NCI-H2171 treated with DMSO at 0.1 percent for 48 hours (cell line): Measurements from ENCODE around the gene WSCD2.
A peak's percentile ranks its signal among the peaks of the same experiment; 100 is the strongest.

ENCODE experiments used
- DNase-seq: peaks from one replicate; lab custom pipeline; 2025; lab: John Stamatoyannopoulos, UW

WSCD2 gene

GRCh38 chr12:108162207-108162606 is 33.1 kb downstream of the WSCD2 start:
- DNase-seq, result no peak

GRCh38 chr12:108166505-108166904 is 37.4 kb downstream of the WSCD2 start:
- DNase-seq, result no peak

DNA sequence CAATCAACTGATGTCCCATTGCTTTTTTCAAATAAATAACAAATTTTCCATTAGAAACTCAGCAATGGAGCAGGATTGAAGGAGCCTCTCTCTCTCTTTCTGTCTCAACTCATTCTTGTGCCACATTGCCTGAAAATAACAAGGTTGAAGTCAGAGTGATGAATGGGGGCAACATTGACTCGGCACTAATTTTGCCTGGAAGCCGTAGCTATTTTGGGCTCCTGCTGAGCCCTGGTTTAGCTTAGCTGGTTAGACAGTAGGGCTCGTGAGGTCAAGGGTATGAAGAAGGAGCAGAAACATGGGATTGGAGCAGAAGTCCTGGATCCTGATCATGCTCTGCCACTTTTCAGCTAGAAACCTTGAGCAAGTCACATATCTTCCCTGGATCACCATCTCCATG is 38.9 kb downstream of the WSCD2 start:
- DNase-seq, result no peak

GRCh38 chr12:108169708-108170107 is 40.6 kb downstream of the WSCD2 start:
- no peak for DNase-seq

GRCh38 chr12:108170164-108170563 is 41.1 kb downstream of the WSCD2 start:
- no peak for DNase-seq

GRCh38 chr12:108172033-108172432 is 42.9 kb downstream of the WSCD2 start:
- no peak for DNase-seq

DNA sequence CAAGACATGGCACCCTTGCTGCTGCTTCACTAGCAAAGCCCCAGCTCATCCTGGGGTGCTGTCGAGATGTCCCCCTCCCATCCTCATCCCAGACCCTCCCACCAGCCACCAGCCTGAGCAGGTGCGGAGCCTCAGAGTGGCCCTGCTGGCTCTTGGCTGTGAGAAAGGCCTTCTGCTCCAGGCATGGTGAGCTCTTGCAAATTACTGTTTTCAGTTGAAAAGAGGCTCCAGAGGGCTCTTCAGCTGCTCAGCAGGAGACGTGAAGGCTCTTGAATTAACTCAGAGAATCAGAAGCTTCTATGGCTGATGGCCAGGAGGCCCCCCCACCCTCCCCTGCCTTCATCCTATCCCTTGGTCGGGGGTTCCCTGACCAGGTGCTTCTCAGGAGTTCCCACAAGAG is 44.1 kb downstream of the WSCD2 start:
- DNase-seq, result no peak

DNA sequence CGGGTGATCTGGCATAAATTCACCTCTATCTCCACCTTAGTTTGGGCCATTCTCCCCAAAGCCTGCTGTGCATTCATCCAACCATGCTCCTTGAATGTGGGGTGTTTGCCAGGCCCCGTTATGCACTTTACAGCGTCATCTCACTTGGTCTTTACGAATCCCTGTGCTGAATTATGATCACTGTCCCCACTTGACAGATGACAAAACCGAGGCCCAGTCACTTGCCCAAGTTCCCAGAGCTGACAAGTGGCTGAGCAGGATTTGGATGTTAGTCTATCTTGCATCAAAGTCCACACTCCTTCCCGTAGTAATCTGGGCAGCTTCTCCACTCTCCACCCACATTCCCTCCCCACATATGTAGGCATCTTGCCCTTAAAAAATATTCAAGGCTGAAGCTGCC is 44.8 kb downstream of the WSCD2 start:
- DNase-seq, result no peak

GRCh38 chr12:108174641-108175040 is 45.6 kb downstream of the WSCD2 start:
- DNase-seq, result no peak

GRCh38 chr12:108175310-108175709 is 46.2 kb downstream of the WSCD2 start:
- peak; percentile 61 for DNase-seq

DNA sequence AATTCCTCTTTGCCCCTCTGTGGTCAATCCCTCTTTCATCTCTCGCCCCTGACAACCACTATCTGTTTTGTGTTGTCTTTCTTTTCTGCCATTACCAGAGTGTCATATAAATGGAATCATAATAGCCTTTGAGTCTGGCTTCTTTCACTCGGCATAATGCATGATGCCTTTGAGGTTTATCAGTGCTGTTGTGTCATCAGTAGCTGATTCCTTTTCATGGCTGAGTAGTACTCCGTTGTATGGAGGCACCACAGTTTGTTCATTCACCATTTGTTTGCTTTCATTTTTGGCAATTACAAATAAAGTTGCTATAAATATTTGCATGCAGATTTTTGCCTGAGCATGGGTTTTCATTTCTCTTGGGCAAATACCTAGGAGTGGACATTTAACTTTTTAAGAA is 47.2 kb downstream of the WSCD2 start:
- DNase-seq, result no peak

DNA sequence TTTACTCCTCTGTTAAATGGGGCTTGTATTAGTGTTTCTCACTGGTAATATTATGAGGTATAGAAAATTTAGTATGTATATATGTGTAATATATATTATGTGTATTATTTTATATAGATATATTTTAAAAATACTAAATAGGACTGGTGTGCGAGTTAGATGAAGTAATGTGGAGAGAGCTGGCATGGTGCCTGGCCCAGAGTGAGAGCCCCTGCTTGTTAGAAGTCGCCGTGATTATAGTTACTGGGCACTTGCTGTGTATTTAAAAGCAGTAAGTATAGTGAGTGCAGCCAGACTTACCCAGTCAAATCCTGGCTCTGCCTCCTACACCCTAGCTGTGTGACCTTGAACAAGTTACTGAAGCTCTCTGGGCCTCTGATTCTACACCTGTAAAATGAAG is 48.0 kb downstream of the WSCD2 start:
- DNase-seq, result no peak

GRCh38 chr12:108179305-108179704 is 50.2 kb downstream of the WSCD2 start:
- DNase-seq, result no peak

DNA sequence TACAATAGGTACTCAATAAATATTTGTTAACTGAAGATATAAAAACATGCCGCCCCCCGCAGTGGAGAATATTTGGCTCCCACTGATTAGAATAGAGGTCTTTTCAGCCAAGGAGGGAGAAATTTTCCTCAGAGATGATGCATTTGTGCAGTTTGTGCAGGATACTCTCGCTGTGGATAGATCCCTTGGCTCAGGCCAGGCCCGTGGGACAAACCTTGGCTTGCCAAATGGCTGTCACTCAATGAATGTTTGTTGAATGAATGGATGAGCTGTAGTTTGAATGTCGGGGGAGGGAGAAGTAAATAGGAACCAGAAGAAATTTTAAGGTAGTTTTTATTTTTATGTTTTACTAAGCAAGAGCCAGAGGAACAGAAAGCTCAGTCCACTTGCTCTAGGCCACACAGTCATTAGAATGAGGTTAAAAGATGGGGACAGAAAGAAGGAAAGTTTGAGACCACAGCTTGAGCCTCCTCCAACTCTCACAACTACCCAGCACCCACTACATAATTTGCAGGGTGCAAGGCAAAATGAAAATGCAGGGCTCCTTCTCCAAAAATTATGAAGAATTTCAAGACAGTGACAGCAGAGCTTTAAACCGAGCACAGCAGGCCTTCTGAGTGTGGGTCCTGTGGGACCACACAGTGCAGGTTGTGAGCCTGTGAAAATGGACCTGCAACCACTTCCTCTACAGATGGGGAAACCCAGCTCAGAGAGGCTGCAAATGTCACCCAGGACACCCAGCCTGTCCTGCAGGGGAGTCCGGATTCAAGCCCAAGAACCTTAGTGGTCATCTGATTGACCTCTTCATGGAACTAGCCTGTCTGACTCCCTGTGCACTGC is 51.4 kb downstream of the WSCD2 start:
- DNase-seq, result no peak

- DNase-seq, result no peak
Observed at GRCh38 chr12:108181095-108181454, 52.0 kb downstream of the WSCD2 start.

GRCh38 chr12:108182096-108182495 is 53.0 kb downstream of the WSCD2 start:
- no peak for DNase-seq

DNA sequence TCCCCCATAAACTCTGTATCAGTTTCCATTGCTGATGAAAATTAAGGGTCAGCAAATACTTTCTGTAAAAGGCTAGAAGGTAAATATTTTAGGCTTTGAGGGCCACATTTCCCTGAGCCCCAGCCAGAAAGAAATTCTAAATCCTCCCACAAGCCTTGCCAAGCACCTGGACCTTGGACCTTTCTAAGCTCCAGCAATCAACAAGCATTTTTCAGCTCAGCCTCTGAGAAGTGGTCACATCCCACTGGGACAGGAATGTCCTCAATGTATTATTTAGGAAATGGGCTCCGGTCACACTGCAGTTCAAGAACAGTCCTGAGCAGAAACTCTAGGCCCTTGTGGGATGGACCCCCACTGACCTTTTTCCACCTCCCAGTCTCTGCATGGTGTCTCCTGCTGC is 55.9 kb downstream of the WSCD2 start:
- no peak for DNase-seq

GRCh38 chr12:108187831-108188230 is 58.7 kb downstream of the WSCD2 start:
- DNase-seq, result peak; percentile 36

- peak; percentile 73 for DNase-seq
Observed at GRCh38 chr12:108190529-108190928, 61.4 kb downstream of the WSCD2 start.

- no peak for DNase-seq
Observed at GRCh38 chr12:108191086-108191485, 62.0 kb downstream of the WSCD2 start.

GRCh38 chr12:108191938-108192337 is 62.9 kb downstream of the WSCD2 start:
- no peak for DNase-seq

GRCh38 chr12:108193493-108193892 is 64.4 kb downstream of the WSCD2 start:
- no peak for DNase-seq

- peak; percentile 37 for DNase-seq
Observed at GRCh38 chr12:108193917-108194316, 64.8 kb downstream of the WSCD2 start.

- no peak for DNase-seq
Observed at GRCh38 chr12:108194585-108194984, 65.5 kb downstream of the WSCD2 start.
